Measurements from ENCODE around the gene SESN3.
"Not testable (repeated sequence)": the region's sequence is repeated elsewhere in the genome, so short reads cannot be mapped to it uniquely, and the experiment has no call there.

SESN3 gene

GRCh38 chr11:95150956-95151684 is 79.9 kb downstream of the SESN3 start:
- ATAC-seq, result peak; percentile 95
- peak; percentile 91 for DNase-seq

GRCh38 chr11:95149651-95150364 is 81.2 kb downstream of the SESN3 start:
- no peak for ATAC-seq

GRCh38 chr11:95148938-95149337 is 82.1 kb downstream of the SESN3 start:
- no peak for ATAC-seq
- DNase-seq, result no peak

More at GRCh38 chr11:95149651-95150364, 81.2 kb downstream of the SESN3 start:
- DNase-seq, result no peak

GRCh38 chr11:95148406-95148805 is 82.6 kb downstream of the SESN3 start:
- ATAC-seq (no peak), DNase-seq (no peak)

GRCh38 chr11:95147364-95147905 is 83.6 kb downstream of the SESN3 start:
- no peak for DNase-seq
- ATAC-seq, result no peak

DNA sequence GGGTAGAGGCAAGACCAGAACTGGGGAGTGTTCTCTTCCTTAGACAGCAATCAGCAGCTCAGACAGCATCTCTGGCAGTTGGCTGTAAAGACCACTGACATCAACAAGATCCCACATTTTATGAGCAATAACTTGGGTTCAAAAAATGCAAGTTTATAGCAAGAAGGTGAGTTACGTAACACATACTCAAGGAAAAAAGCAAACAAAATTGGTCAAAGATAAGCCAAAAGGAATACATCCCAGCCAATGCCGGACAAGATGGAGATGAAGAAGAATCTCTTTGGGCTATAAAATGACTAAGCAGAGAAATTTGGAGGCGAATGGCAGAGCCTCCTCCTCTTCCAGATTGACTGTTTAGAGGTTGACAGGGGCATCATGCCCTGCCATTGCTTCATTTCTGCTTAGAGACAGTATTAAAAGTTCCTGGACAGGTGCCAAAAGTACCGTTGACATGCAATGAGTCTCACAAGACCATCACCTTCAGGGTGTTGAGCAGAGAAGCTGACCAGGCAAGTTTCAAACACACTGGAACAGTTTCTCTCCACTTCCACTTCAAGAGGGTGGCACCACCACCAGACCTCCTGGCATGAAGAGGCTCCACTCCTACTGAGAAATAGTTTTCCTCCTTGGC is 85.5 kb downstream of the SESN3 start:
- DNase-seq (no peak), ATAC-seq (no peak)

DNA sequence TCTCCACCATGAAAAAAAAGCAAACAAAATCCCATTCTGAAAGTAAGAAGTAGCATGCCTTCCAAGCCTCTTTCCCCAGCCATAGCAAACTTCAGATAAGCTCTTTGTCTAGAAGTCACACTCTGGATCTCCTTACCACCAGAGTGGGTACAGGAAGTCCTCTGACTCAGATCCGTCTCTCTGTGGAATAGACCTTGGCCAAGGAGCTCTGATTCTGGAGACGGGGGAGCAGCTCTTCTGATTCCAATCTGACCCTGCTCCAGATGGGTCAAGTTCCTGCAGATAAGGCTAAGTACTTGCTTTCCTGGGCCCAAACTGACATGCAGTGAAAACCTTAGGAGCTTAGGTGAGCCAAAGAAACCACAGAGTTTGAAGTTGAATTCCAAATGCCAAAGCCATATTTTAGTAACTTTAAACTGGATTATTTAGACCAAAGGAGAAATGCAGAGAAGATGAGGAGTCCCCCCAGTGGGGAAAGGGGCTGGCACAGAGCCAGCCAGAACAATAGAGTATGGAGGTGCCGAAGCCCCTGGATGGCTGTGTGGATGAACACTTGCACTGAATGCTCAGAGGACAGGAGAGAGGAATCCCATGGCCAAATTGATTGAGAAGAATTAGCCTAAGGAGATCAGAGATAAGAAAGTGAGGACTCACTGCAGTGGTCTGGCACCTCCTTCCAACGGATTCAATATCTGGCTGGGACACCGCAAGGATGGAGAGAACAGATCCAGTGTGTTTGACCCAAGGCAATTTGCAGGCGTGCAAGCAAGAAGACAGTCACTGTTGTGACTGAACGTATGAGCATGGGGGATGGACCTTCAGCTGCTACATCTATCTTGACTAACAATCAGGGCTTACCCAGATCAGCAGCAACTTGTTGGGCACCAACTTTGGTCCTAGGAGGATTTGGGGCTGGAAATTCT is 86.4 kb downstream of the SESN3 start:
- no peak for DNase-seq
- ATAC-seq, result no peak

GRCh38 chr11:95143106-95143681 is 87.8 kb downstream of the SESN3 start:
- ATAC-seq (no peak), DNase-seq (no peak)

DNA sequence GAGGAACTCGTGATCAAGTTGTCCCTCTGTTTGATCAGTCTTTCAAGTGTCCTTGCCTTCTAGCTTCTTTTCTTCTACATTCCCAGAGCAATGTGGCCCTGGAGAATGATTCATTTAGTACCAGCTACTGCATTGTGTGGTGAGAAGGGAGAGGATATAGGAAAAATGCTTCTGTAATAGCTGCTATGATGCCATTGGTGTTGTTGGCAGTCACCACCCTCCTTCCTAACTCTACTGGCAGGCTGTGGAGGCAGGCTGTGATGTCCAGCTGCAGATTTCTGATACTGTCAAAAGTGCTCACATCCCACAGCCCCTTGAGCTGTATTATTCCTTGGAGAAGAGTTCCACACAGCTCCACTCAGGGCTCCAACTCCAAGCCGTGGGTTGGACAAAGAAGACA is 88.6 kb downstream of the SESN3 start:
- ATAC-seq (no peak), DNase-seq (no peak)

- no peak for ATAC-seq
- no peak for DNase-seq
These were observed 90.5 kb downstream of the SESN3 start for GRCh38 chr11:95140397-95141033.

DNA sequence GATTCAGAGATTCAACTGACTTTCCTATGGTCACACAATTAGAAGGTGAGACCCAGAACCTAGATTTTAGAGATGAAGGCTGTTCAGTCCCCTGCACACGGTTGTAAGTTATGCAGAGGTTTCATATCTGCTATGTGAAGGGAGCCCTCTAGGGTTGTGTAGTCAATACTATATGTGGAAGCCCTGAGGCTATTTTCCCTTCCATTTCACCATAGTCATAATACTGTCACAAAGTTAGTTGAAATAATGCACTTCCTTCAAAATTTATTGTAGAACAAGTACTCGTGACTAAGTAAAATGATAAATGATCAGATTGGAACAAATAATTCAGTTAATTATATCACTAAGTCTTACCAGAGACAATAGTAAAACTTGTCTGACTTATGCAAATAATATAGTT is 92.6 kb downstream of the SESN3 start:
- no peak for DNase-seq

DNA sequence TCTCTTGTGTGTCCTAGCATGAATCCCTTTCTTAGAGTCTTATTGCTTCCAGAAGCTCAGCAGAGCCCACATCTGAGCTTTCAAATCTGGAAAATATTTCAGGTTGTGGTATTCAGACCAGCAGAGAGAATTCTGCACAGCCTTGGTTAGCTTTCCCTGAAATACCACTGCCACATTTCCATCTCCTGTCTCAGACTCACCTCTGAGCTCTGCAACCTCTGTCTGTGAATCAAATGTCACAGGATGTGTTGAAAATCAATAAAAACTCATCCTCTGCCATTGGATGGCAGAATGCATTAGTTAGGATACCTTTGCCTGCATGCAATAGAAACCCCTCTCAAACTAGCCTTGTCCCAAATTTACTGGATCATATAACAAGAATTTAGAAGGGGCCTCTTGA is 93.7 kb downstream of the SESN3 start:
- peak; percentile 38 for ATAC-seq

More for the DNA sequence above, 92.6 kb downstream of the SESN3 start:
- peak; percentile 59 for ATAC-seq

DNA sequence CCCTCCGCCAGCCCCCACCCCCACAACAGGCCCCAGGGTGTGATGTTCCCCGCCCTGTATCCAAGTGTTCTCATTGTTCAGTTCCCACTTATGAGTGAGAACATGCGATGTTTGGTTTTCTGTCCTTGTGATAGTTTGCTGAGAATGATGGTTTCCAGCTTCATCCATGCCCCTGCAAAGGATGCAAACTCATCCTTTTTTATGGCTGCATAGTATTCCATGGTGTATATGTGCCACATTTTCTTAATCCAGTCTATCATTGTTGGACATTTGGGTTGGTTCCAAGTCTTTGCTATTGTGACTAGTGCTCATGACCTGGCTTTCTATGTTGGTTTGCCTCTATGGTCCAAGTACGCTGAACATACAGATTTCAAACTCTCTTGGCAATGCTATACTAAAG is 94.3 kb downstream of the SESN3 start:
- ATAC-seq, DNase-seq: not testable (repeated sequence)

More for the DNA sequence above, 93.7 kb downstream of the SESN3 start:
- no peak for DNase-seq

DNA sequence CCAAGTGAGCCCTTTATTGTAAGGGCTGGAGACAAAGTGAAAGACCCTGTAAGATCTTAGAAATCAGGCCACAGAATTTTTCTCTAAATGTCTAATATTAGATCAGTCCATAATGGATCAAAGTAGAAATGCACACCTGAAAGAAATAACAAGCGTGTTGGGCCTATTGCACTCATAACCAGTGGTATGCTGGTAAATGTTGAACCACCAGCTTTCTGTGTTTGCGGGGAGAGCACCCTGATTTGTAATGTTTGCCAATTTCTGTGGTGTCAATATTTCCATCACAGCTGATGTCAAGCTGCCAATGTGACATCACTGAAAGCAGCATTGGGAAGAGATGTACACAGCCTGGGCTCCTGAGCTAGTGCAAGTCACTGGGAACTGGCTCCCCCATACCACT is 95.1 kb downstream of the SESN3 start:
- peak; percentile 60 for ATAC-seq
- DNase-seq, result no peak

GRCh38 chr11:95135155-95135554 is 95.8 kb downstream of the SESN3 start:
- DNase-seq, result no peak
- no peak for ATAC-seq

GRCh38 chr11:95134491-95134890 is 96.5 kb downstream of the SESN3 start:
- no peak for DNase-seq
- no peak for ATAC-seq

- ATAC-seq, result no peak
- no peak for DNase-seq
These were observed 98.0 kb downstream of the SESN3 start for GRCh38 chr11:95132956-95133355.

GRCh38 chr11:95128602-95129001 is 102.4 kb downstream of the SESN3 start:
- DNase-seq (no peak), ATAC-seq (no peak)

- ATAC-seq, result no peak
- no peak for DNase-seq
These were observed 107.4 kb downstream of the SESN3 start for GRCh38 chr11:95123556-95123955.

GRCh38 chr11:95121698-95122097 is 109.3 kb downstream of the SESN3 start:
- ATAC-seq (no peak), DNase-seq (no peak)
